Urinary bladder (tissue), 4 donors: Measurements from ENCODE around the gene GLT8D2. TPM values are rescaled to one million over a fixed set of nuclear protein-coding genes. Genes with fewer than 3 reads are reported as not detected.

ENCODE experiments used
- DNase-seq: peaks from one replicate; pipeline ENCODE4 v3.0.0-alpha.2; 2015; ENCODE audit errors: extremely low spot score
- H3K27ac ChIP-seq: one replicate; pipeline ENCODE4 v1.5.1; 2013; ENCODE audit warnings: low read depth, mild to moderate bottlenecking, moderate library complexity
- H3K36me3 ChIP-seq: one replicate; pipeline ENCODE4 v1.6.1; 2013; ENCODE audit warnings: mild to moderate bottlenecking, moderate library complexity; ENCODE audit not compliant: insufficient read depth
- H3K4me1 ChIP-seq: one replicate; pipeline ENCODE4 v1.6.1; 2013; ENCODE audit warnings: mild to moderate bottlenecking, moderate library complexity; ENCODE audit not compliant: insufficient read depth
- H3K4me3 ChIP-seq: one replicate; pipeline ENCODE4 v1.5.1; 2013; ENCODE audit warnings: low read depth, low read length
- WGBS: extraction: QIAGEN DNeasy Blood & Tissue Kit; methylation state at CpG from one replicate; pipeline ENCODE4 v1.1.7; 2013; 5-methylcytosine and 5-hydroxymethylcytosine counted together
- polyA plus RNA-seq: library from polyadenylated mRNA; stranded (reverse); fragments of 200-250 nt; gene quantifications from one replicate; pipeline ENCODE4 v1.2.3, GENCODE V29; 2013
- total RNA-seq: library from RNA; depleted of rRNA; stranded (reverse); fragments of >200 nt; gene quantifications from one replicate; pipeline ENCODE4 v1.2.3, GENCODE V29; 2014
- donor health status: healthy with polysubstance abuse.
- donor health status: healthy.

GLT8D2 gene
- total and polyA plus RNA-seq, 2 donors, result 37.2 to 101 TPM

- H3K4me3 ChIP-seq, result no peak overlapping the region
- no peaks in the 10 kb centered on the region for H3K4me1 ChIP-seq
- H3K27ac ChIP-seq, result no peak overlapping the region
- peaks cover 12% of the 10 kb centered on the region for H3K36me3 ChIP-seq
- WGBS, result 71% methylated on average over 3 of the region's 3 CpGs
- DNase-seq, result no peak
Measured at GRCh38 chr12:103944964-103945363, 105.0 kb downstream of the GLT8D2 start.

Other genes with a start within 250 kb of the GLT8D2 start
- 13.1 TPM for gene NT5DC3, start 209.0 kb downstream of the GLT8D2 start, total RNA-seq
- 21.4 TPM for gene NT5DC3, start 209.0 kb downstream of the GLT8D2 start, polyA plus RNA-seq
- gene HSP90B1, start 119.8 kb downstream of the GLT8D2 start, total RNA-seq, result 376 TPM
- gene HSP90B1, start 119.8 kb downstream of the GLT8D2 start, polyA plus RNA-seq, result 299 TPM
- gene TDG, start 84.3 kb downstream of the GLT8D2 start, total RNA-seq, result 37.0 TPM
- gene TDG, start 84.3 kb downstream of the GLT8D2 start, polyA plus RNA-seq, result 11.2 TPM
- gene HCFC2, start 14.3 kb upstream of the GLT8D2 start, total RNA-seq, result 66.3 TPM
- 13.7 TPM for gene HCFC2, start 14.3 kb upstream of the GLT8D2 start, polyA plus RNA-seq
- 43.7 TPM for gene NFYB, start 88.0 kb upstream of the GLT8D2 start, total RNA-seq
- gene NFYB, start 88.0 kb upstream of the GLT8D2 start, polyA plus RNA-seq, result 55.9 TPM
- gene TXNRD1, start 165.6 kb upstream of the GLT8D2 start, total RNA-seq, result 69.4 TPM
- gene TXNRD1, start 165.6 kb upstream of the GLT8D2 start, polyA plus RNA-seq, result 267 TPM